ENCODE results near the gene OBSL1. TPM values are rescaled to one million over a fixed set of nuclear protein-coding genes. Genes with fewer than 3 reads are reported as not detected.

OBSL1 gene
- total RNA-seq, 1 donor from 2014 or later = 0.26 TPM

GRCh38 chr2:219554350-219554749, 17.0 kb downstream of the OBSL1 start:
- Mint-ChIP-seq H3K4me1 (peaks cover 5% of the 10 kb centered on the region), H3K4me3 (no peak overlapping the region), H3K27ac (no peak overlapping the region), H3K36me3 (ENCODE audit: low read depth) (no peaks in the 10 kb centered on the region), H3K9me3 (no peaks in the 10 kb centered on the region), H3K27me3 (peaks cover 23% of the 10 kb centered on the region)
- intact Hi-C loops (cut with micrococcal nuclease) = no loop called here
- DNase-seq = no peak

- H3K27ac Mint-ChIP-seq = no peak overlapping the region
- no peak for DNase-seq
- peaks cover 5% of the 10 kb centered on the region for H3K4me1 Mint-ChIP-seq
- H3K9me3 Mint-ChIP-seq = no peaks in the 10 kb centered on the region
- intact Hi-C loops (cut with micrococcal nuclease) = no loop called here
- H3K36me3 Mint-ChIP-seq (ENCODE audit: low read depth) = no peaks in the 10 kb centered on the region
- peak overlapping the region; percentile 51 for H3K4me3 Mint-ChIP-seq
- peaks cover 23% of the 10 kb centered on the region for H3K27me3 Mint-ChIP-seq
Measured at GRCh38 chr2:219553463-219553963, 17.8 kb downstream of the OBSL1 start.

- Mint-ChIP-seq H3K9me3 (no peaks in the 10 kb centered on the region), H3K4me3 (peak overlapping the region; percentile 51), H3K27ac (no peak overlapping the region), H3K4me1 (peaks cover 5% of the 10 kb centered on the region), H3K27me3 (peaks cover 23% of the 10 kb centered on the region), H3K36me3 (ENCODE audit: low read depth) (no peaks in the 10 kb centered on the region)
- intact Hi-C loops (cut with micrococcal nuclease) = no loop called here
- no peak for DNase-seq
Measured at GRCh38 chr2:219553168-219553417, 18.2 kb downstream of the OBSL1 start.

- Mint-ChIP-seq H3K27me3 (peaks cover 23% of the 10 kb centered on the region), H3K9me3 (no peaks in the 10 kb centered on the region), H3K36me3 (ENCODE audit: low read depth) (no peaks in the 10 kb centered on the region), H3K4me1 (peaks cover 5% of the 10 kb centered on the region), H3K27ac (peak overlapping the region; percentile 58), H3K4me3 (peak overlapping the region; percentile 88)
- intact Hi-C loops (cut with micrococcal nuclease) = loop anchor here (1.0 kb wide), 4 partner anchors 9 to 164 kb away; partner anchors contain the start of genes CHPF, GMPPA and STK11IP
- DNase-seq = peak; percentile 96
Measured at GRCh38 chr2:219552382-219553167, 18.8 kb downstream of the OBSL1 start.

GRCh38 chr2:219551441-219552381, 19.6 kb downstream of the OBSL1 start:
- intact Hi-C loops (cut with micrococcal nuclease) = loop anchor here (1.0 kb wide), 4 partner anchors 8 to 163 kb away; partner anchors contain the start of genes CHPF, GMPPA and STK11IP
- peaks cover 5% of the 10 kb centered on the region for H3K4me1 Mint-ChIP-seq
- no peak for DNase-seq
- H3K27ac Mint-ChIP-seq = peak overlapping the region; percentile 58
- H3K36me3 Mint-ChIP-seq (ENCODE audit: low read depth) = no peaks in the 10 kb centered on the region
- peak overlapping the region; percentile 88 for H3K4me3 Mint-ChIP-seq
- H3K27me3 Mint-ChIP-seq = peaks cover 24% of the 10 kb centered on the region
- no peaks in the 10 kb centered on the region for H3K9me3 Mint-ChIP-seq

GRCh38 chr2:219549619-219550018, 21.7 kb downstream of the OBSL1 start:
- intact Hi-C loops (cut with micrococcal nuclease) = no loop called here
- Mint-ChIP-seq H3K9me3 (no peaks in the 10 kb centered on the region), H3K27ac (no peak overlapping the region), H3K4me3 (no peak overlapping the region), H3K27me3 (peaks cover 36% of the 10 kb centered on the region), H3K4me1 (peaks cover 7% of the 10 kb centered on the region), H3K36me3 (ENCODE audit: low read depth) (no peaks in the 10 kb centered on the region)
- DNase-seq = no peak

GRCh38 chr2:219548990-219549389, 22.3 kb downstream of the OBSL1 start:
- Mint-ChIP-seq H3K36me3 (ENCODE audit: low read depth) (no peaks in the 10 kb centered on the region), H3K4me3 (no peak overlapping the region), H3K27me3 (peaks cover 38% of the 10 kb centered on the region), H3K4me1 (peaks cover 11% of the 10 kb centered on the region), H3K9me3 (no peaks in the 10 kb centered on the region), H3K27ac (no peak overlapping the region)
- intact Hi-C loops (cut with micrococcal nuclease) = no loop called here
- no peak for DNase-seq

GRCh38 chr2:219547621-219548020, 23.7 kb downstream of the OBSL1 start:
- Mint-ChIP-seq H3K4me1 (peaks cover 14% of the 10 kb centered on the region), H3K4me3 (no peak overlapping the region), H3K27me3 (peaks cover 30% of the 10 kb centered on the region), H3K27ac (no peak overlapping the region), H3K9me3 (no peaks in the 10 kb centered on the region), H3K36me3 (ENCODE audit: low read depth) (no peaks in the 10 kb centered on the region)
- intact Hi-C loops (cut with micrococcal nuclease) = no loop called here
- no peak for DNase-seq

GRCh38 chr2:219545943-219546352, 25.4 kb downstream of the OBSL1 start:
- no peak overlapping the region for H3K4me3 Mint-ChIP-seq
- H3K4me1 Mint-ChIP-seq = peaks cover 17% of the 10 kb centered on the region
- peaks cover 3% of the 10 kb centered on the region for H3K36me3 Mint-ChIP-seq (ENCODE audit: low read depth)
- no peaks in the 10 kb centered on the region for H3K9me3 Mint-ChIP-seq
- no peak overlapping the region for H3K27ac Mint-ChIP-seq
- intact Hi-C loops (cut with micrococcal nuclease) = no loop called here
- peaks cover 23% of the 10 kb centered on the region for H3K27me3 Mint-ChIP-seq
- DNase-seq = no peak

- DNase-seq = no peak
- Mint-ChIP-seq H3K36me3 (ENCODE audit: low read depth) (peaks cover 3% of the 10 kb centered on the region), H3K27me3 (peaks cover 18% of the 10 kb centered on the region), H3K27ac (no peak overlapping the region), H3K4me3 (peak overlapping the region; percentile 89), H3K4me1 (peaks cover 17% of the 10 kb centered on the region), H3K9me3 (no peaks in the 10 kb centered on the region)
- intact Hi-C loops (cut with micrococcal nuclease) = no loop called here
Measured at GRCh38 chr2:219545295-219545942, 25.9 kb downstream of the OBSL1 start.

GRCh38 chr2:219544567-219544966, 26.8 kb downstream of the OBSL1 start:
- Mint-ChIP-seq H3K27me3 (peaks cover 18% of the 10 kb centered on the region), H3K9me3 (no peaks in the 10 kb centered on the region), H3K4me3 (peak overlapping the region; percentile 89), H3K4me1 (peaks cover 17% of the 10 kb centered on the region), H3K36me3 (ENCODE audit: low read depth) (peaks cover 4% of the 10 kb centered on the region), H3K27ac (peak overlapping the region; percentile 58)
- intact Hi-C loops (cut with micrococcal nuclease) = loop anchor here (5.0 kb wide), 2 partner anchors 267 to 1272 kb away; partner anchors contain the start of genes AAMP, DNAJB2 and PNKD
- DNase-seq = no peak

GRCh38 chr2:219543596-219544358, 27.6 kb downstream of the OBSL1 start, which contains the start of the genes CHPF and TMEM198:
Gene CHPF, minus strand, starts transcription at chr2:219543809. Its CDS starts 271 bp downstream, at chr2:219543538.
Gene TMEM198, plus strand, starts transcription at chr2:219544028. Its CDS starts 700 bp downstream, at chr2:219544728.
- Mint-ChIP-seq H3K4me1 (peaks cover 17% of the 10 kb centered on the region), H3K4me3 (peak within 1 kb of the TSS; percentile 89), H3K9me3 (no peaks in the 10 kb centered on the region), H3K27me3 (peaks cover 18% of the 10 kb centered on the region), H3K36me3 (ENCODE audit: low read depth) (peaks cover 8% of the 10 kb centered on the region), H3K27ac (peak within 1 kb of the TSS; percentile 75)
- peak; percentile 99 for DNase-seq
- intact Hi-C loops (cut with micrococcal nuclease) = loop anchor here (1.0 to 5.0 kb wide), 8 partner anchors 9 to 1271 kb away; partner anchors contain the start of genes AAMP, DNAJB2, GMPPA and PNKD

All from activated CD4-positive, alpha-beta T cell treated with anti-CD3 and anti-CD28 coated beads, Interleukin-2, amount 10 ng/mL, durations not matched to agents 24 days and 14 days (primary cell).